NCI-H2029 treated with DMSO at 0.1 percent for 48 hours (cell line): ENCODE results near the gene TPPP.
"Not testable (repeated sequence)": the region's sequence is repeated elsewhere in the genome, so short reads cannot be mapped to it uniquely, and the experiment has no call there.

Experiments
- DNase-seq: peaks from one replicate; lab custom pipeline; 2025; lab: John Stamatoyannopoulos, UW

TPPP gene

GRCh38 chr5:645421-645820, 47.7 kb downstream of the TPPP start:
- DNase-seq: no peak

DNA sequence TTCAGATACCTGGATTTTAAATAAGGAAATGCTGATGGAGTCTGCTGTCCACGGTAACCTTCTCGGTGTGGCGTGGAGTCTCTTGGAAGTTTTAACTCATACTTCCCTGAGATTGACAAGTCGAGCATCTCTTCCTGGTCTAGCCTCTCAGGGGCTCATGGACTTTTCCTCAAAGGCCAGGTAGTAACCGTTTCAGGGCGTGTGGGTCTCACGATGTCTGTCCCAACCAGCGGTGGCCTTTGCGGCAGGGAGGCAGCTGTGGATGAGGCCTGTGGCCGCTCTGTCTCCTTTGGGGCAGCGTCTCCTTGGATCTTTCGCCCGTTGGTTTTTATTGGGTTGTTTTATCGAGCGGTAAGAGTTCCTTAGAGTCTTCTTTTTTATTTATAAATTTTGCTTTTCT, 48.2 kb downstream of the TPPP start:
- no peak for DNase-seq

- DNase-seq: no peak
These were observed 48.6 kb downstream of the TPPP start for GRCh38 chr5:644509-644908.

- DNase-seq: no peak
These were observed 49.3 kb downstream of the TPPP start for GRCh38 chr5:643811-644271.

DNA sequence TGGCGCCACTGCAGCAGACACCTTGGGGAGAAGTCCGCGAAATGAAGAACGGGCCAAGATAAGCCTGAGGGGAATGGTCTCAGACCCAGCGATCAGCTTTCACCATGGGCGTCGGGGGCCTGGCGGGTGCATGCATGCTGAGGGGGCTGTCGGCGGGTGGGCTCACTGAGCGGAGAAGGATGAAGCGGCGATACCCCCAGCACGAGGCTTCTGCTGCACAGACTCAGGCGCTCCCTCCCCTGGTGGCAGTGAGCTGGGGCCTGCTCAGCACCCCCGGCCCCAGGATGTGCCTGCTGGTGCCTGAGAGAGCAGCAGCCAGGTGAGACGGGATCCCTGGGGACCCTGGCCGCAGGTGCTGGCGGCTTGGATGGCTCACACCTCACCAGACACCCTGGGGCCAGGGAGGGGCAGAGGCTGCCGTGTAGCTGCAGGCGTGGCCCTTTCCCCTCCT, 49.8 kb downstream of the TPPP start:
- DNase-seq: no peak

GRCh38 chr5:642481-642880, 50.7 kb downstream of the TPPP start:
- no peak for DNase-seq

GRCh38 chr5:641331-641765, 51.8 kb downstream of the TPPP start:
- no peak for DNase-seq

- DNase-seq: no peak
These were observed 52.5 kb downstream of the TPPP start for GRCh38 chr5:640461-641330.

- no peak for DNase-seq
These were observed 53.5 kb downstream of the TPPP start for GRCh38 chr5:639584-640213.

GRCh38 chr5:639253-639530, 54.0 kb downstream of the TPPP start:
- no peak for DNase-seq

- DNase-seq: no peak
These were observed 54.5 kb downstream of the TPPP start for GRCh38 chr5:638501-639252.

GRCh38 chr5:637581-638450, 55.3 kb downstream of the TPPP start:
- DNase-seq: no peak

GRCh38 chr5:636951-637350, 56.2 kb downstream of the TPPP start:
- DNase-seq: no peak

DNA sequence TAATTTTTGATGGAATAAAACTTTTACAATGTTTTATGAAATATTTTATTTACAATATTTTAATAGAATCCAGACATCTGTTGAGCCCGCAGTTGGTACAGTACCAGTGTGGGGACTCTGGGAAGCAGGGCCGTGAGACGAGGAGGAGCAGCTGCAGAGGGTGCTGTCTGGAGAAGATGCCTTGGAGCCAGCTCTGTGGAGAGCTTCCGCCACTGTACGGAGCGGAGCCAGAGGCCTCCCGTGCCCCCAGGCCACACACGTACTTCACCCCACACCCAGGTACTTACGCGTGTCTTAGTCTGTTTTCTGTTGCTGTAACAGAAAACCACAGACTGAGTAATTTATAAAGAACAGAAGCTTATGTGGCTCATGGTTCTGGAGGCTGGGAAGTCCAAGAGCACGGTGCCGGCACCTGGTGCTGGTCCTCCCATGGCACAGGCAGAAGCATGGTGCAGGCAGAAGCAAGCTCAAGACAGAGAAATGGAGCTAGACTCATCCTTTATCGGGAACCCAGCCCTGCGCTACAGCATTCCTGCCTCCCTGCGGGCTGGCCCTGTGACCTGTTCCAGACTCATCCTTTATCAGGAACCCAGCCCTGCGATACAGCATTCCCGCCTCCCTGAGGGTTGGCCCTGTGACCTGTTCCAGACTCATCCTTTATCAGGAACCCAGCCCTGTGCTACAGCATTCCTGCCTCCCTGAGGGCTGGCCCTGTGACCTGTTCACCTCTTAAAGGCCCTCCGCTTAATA, 57.7 kb downstream of the TPPP start:
- DNase-seq: no peak

- DNase-seq: no peak
These were observed 59.0 kb downstream of the TPPP start for GRCh38 chr5:634191-634590.

- DNase-seq: no peak
These were observed 59.6 kb downstream of the TPPP start for GRCh38 chr5:633501-633955.

DNA sequence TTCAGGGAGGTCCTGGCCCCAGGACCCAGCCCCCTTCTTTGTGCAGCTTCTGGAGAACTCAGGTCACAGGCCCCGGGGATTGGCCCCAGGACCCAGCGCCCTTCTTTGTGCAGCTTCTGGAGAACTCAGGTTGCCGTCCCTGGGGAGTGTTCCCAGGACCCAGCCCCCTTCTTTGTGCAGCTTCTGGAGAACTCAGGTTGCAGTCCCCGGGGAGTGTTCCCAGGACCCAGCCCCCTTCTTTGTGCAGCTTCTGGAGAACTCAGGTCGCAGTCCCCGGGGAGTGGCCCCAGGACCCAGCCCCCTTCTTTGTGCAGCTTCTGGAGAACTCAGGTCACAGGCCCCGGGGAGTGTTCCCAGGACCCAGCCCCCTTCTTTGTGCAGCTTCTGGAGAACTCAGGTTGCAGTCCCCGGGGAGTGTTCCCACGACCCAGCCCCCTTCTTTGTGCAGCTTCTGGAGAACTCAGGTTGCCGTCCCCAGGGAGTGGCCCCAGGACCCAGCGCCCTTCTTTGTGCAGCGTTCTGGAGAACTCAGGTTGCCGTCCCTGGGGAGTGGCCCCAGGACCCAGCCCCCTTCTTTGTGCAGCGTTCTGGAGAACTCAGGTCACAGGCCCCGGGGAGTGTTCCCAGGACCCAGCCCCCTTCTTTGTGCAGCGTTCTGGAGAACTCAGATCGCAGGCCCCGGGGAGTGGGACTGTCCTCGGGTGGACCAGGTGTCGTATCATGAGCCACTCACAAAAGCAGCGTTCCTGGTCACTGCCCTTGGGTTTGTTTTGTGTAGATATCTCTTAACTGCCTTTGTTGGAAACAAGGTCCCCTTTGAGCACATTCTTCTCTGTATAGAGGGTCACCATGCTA, 64.6 kb downstream of the TPPP start:
- DNase-seq: not testable (repeated sequence)

DNA sequence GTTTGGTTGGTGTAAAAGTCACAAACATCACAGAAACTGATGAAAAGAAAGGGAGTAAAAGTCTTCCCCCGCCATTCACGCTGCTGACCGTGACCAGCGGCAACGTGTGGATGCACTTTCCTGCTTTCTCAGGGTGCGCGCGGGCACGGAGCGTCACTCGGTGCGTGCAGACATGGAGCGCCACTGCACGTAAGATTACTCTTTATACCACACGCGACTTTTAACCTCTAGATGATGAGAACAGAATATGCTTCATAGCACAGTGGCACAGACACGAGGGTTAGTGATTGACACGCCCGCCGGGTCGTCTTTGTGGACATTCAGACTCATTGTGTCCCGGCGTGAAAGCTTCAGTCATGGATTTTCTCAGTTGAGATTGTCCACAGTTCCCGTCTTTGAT, 65.3 kb downstream of the TPPP start:
- DNase-seq: no peak

DNA sequence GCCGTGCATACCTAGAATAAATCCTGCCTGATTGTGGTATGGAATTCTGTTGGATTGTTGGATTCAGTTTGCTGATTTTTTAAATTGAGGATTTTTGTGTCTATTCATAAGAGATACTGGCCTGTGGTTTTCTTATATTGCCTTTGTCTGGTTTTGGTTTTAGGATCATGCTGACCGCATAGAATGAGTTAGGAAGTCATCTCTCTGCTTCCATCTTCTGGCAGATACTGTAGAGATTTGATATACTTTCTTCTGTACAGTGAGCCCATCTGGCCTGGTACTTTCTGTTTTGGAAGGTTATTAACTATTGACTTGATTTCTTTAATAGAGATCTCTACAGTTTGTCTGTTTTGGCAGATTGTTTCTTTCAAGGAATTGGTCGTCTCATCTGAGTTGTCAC, 66.3 kb downstream of the TPPP start:
- DNase-seq: no peak

- no peak for DNase-seq
These were observed 67.6 kb downstream of the TPPP start for GRCh38 chr5:625516-625915.
